ENCODE data around the gene DYNAP.

Gene DYNAP

DNA sequence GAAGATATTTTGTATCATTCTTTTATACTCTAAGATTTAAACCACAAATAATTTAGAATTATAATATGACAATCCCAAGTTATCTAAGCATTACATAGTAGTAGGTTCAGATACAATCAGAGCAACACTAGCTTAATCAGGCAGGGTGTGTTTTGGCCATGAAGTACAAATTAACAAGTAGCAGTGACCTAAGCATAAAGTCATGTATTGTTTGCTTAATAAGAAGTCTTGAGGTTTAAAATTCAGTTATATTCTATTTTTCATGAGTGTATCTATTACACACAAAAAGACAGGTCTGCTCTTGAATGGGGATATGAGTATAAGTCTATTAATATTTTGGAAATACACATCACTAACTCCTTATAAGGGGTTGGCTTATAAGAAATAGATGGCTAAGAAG is 39.9 kb downstream of the DYNAP start:
- no peak for DNase-seq (ENCODE audit: low read depth in 4 of 4, low spot score in 1 of 4)

DNA sequence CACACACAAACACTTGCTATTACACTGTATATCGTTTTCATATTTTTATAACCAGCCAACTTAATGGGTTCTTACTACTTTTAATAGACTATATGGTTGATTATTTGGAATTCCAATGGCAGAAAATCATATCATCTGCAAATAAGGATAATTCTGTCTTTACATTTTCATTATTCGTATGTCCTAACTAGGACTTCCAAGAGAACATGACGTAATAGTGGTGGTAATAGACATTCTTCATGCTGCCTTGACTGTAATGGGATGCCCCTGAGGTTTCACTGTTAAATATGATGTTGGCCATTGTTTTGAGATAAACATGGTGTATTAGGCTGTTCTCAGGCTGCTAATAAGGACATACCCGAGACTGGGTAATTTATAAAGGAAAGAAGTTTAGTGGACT is 45.2 kb downstream of the DYNAP start:
- no peak for DNase-seq (ENCODE audit: low read depth in 4 of 4, low spot score in 1 of 4)

DNA sequence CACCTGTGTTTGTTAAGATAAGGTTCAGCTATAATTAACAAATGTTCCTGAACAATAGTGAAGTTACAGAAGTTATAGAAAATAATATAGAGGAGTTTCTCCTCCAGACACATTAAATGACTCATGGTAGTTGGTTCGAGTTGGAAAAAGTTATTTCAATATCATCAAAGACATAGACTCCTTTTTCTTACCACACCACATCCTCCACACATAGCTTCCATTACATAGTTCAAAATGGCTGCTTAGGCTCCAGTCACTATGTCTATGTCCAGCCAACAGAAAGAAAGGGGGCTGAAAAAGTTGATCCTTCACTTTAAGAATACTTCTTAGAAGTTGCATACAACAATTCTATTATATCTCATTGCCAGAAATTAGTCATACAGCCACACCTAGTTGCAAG is 50.7 kb downstream of the DYNAP start:
- no peak for DNase-seq (ENCODE audit: low read depth in 4 of 4, low spot score in 1 of 4)

DNA sequence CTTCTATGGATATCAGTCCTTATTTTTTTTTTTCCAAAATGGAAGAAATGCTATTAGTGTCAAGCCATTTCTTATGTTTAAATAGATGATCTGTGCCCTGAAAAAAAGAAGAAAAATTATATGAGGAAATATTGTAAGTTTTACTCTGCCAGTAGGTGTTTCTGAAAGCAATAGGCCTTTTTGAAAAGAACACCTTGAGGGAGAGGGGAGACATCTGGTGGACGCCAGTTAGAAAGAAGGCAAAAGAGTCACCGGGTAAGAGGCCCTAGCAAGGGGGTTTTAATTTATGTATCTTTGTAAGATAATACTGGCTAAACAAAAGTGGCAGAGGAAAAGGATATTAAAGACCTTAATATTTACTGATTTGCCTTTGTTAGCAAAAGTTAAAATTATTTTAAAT is 56.1 kb downstream of the DYNAP start:
- no peak for DNase-seq (ENCODE audit: low read depth in 4 of 4, low spot score in 1 of 4)
